Thyroid gland (tissue), 4 donors: ENCODE measurements around the gene ARFGEF2.

Experiments used
- CTCF ChIP-seq, 6 experiments: fragments of 200-600 bp in 3 of 6; fragments of 450-650 bp in 3 of 6; sonication (generic) in 3 of 6; IDR thresholded peaks; one replicate each; pipeline ENCODE4 v1.5.1; 2016 to 2019; ENCODE audit warnings: antibody characterized with exemption in 6 of 6, mild to moderate bottlenecking in 2 of 6, inconsistent platforms in 1 of 6, moderate library complexity in 1 of 6
- POLR2A ChIP-seq, 2 donors: fragments of 450-650 bp; IDR thresholded peaks; one replicate each; pipeline ENCODE4 v1.6.1; 2017; ENCODE audit warnings: antibody characterized with exemption in 2 of 2, mild to moderate bottlenecking in 2 of 2, moderate library complexity in 1 of 2

- TF ChIP-seq CTCF (IDR thresholded peaks at IDR 0.05) = no peak
- no peak for TF ChIP-seq POLR2A (IDR thresholded peaks at IDR 0.05)
Measured at GRCh38 chr20:48886811-48887210, 34.7 kb upstream of the ARFGEF2 start.
